B cell (primary cell): Measurements from ENCODE around the gene ZNF836. TPM values are rescaled to one million over a fixed set of nuclear protein-coding genes. Genes with fewer than 3 reads are reported as not detected.

Source experiments
- ATAC-seq: fragments of 200-7000 bp; cut with Tn5 transposase; one replicate; pipeline ENCODE4 v1.10.0; 2021; ENCODE audit warnings: low read depth, mild to moderate bottlenecking, moderate number of reproducible peaks, moderate library complexity
- CTCF ChIA-PET: fragments of 350-600 bp; sonication (Branson Sonifier 250); formaldehyde crosslinking; loops from one replicate; lab custom pipeline; 2021; ENCODE audit warnings: antibody characterized with exemption, inconsistent platforms; lab: Charles Lee
- POLR2A ChIA-PET: fragments of 350-600 bp; sonication (Branson Sonifier 250); formaldehyde crosslinking; loops from one replicate; lab custom pipeline; 2021; ENCODE audit warnings: antibody characterized with exemption; lab: Charles Lee
- DNase-seq: peaks from one replicate; pipeline ENCODE4 v3.0.0; 2013
- H2AFZ ChIP-seq: 2 replicates; pipeline ENCODE4 v1.6.1; 2012; ENCODE audit warnings: mild to moderate bottlenecking, low read depth, low read length; ENCODE audit not compliant: insufficient read depth, poor library complexity, severe bottlenecking
- H3K27ac ChIP-seq, 2 donors: 1 replicate in 1 of 2; 2 replicates in 1 of 2; pipeline ENCODE4 v1.5.1; 2012 to 2013; ENCODE audit warnings: low read length in 2 of 2, mild to moderate bottlenecking in 2 of 2, moderate library complexity in 1 of 2
- H3K27me3 ChIP-seq, 4 experiments: fragments of 200-600 bp in 1 of 4; sonication (generic) in 1 of 4; replicated peaks in 1 of 4; 1 replicate in 2 of 4; 2 replicates in 2 of 4; pipeline versions ENCODE4 v1.6.1 to v1.7.0; 2013 to 2016; ENCODE audit warnings: low read length in 3 of 4, mild to moderate bottlenecking in 2 of 4, mixed read lengths in 1 of 4, moderate library complexity in 1 of 4; ENCODE audit not compliant: insufficient read depth in 4 of 4, control insufficient read depth in 3 of 4; ENCODE audit errors: control extremely low read depth in 1 of 4
- H3K36me3 ChIP-seq, 2 experiments: replicated peaks in 1 of 2; 1 replicate in 1 of 2; 2 replicates in 1 of 2; pipeline versions ENCODE4 v1.6.1 to v1.7.1; 2013; ENCODE audit warnings: low read length in 1 of 2; ENCODE audit not compliant: insufficient read depth in 2 of 2, control insufficient read depth in 1 of 2; ENCODE audit errors: control extremely low read depth in 1 of 2, extremely low read depth in 1 of 2
- H3K4me1 ChIP-seq, 2 donors: fragments of 200-600 bp in 1 of 2; sonication (generic) in 1 of 2; 1 replicate in 1 of 2; 2 replicates in 1 of 2; pipeline versions ENCODE4 v1.5.1 to v1.6.1; 2013 to 2017; ENCODE audit warnings: low read length in 2 of 2; ENCODE audit not compliant: control insufficient read depth in 2 of 2, insufficient read depth in 2 of 2
- H3K4me2 ChIP-seq: replicated peaks from 2 replicates; pipeline ENCODE3; 2012; ENCODE audit warnings: mild to moderate bottlenecking, low read depth, low read length; ENCODE audit not compliant: poor library complexity, severe bottlenecking
- H3K4me3 ChIP-seq, 5 experiments: fragments of 200-600 bp in 1 of 5; sonication (generic) in 1 of 5; 1 replicate in 3 of 5; 2 replicates in 2 of 5; pipeline versions ENCODE4 v1.5.1 to v1.7.0; 2011 to 2016; ENCODE audit warnings: low read length in 4 of 5, mild to moderate bottlenecking in 4 of 5, low read depth in 2 of 5, control low read depth in 1 of 5, moderate library complexity in 1 of 5; ENCODE audit not compliant: insufficient read depth in 1 of 5; ENCODE audit errors: control extremely low read depth in 1 of 5, extremely low read depth in 1 of 5
- H3K79me2 ChIP-seq: fragments of 200-600 bp; sonication (generic); one replicate; pipeline ENCODE4 v1.6.0; 2016; ENCODE audit warnings: low read length; ENCODE audit not compliant: control insufficient read depth, insufficient read depth
- H3K9ac ChIP-seq: fragments of 200-600 bp; sonication (generic); 2 replicates; pipeline ENCODE4 v1.6.1; 2017; ENCODE audit warnings: mild to moderate bottlenecking, low read length, moderate library complexity
- H3K9me3 ChIP-seq, 3 donors: one replicate each; pipeline versions ENCODE4 v1.6.1 to v1.7.1; 2013; ENCODE audit warnings: low read length in 2 of 3; ENCODE audit not compliant: control insufficient read depth in 2 of 3, insufficient read depth in 1 of 3; ENCODE audit errors: control extremely low read depth in 1 of 3
- H4K20me1 ChIP-seq: 2 replicates; pipeline ENCODE4 v1.6.0; 2012; ENCODE audit warnings: mild to moderate bottlenecking, low read length; ENCODE audit not compliant: insufficient read depth, control insufficient read depth, poor library complexity, severe bottlenecking
- H3K27ac Mint-ChIP-seq: one replicate; pipeline ENCODE4 v1.8.0; 2021; ENCODE audit warnings: mixed read lengths
- H3K27me3 Mint-ChIP-seq: one replicate; pipeline ENCODE4 v1.8.0; 2021; ENCODE audit warnings: mixed read lengths
- H3K4me1 Mint-ChIP-seq: one replicate; pipeline ENCODE4 v1.8.0; 2021; ENCODE audit warnings: mixed read lengths
- H3K4me3 Mint-ChIP-seq: one replicate; pipeline ENCODE4 v1.8.0; 2021; ENCODE audit warnings: mixed read lengths
- H3K9me3 Mint-ChIP-seq: one replicate; pipeline ENCODE4 v1.8.0; 2022; ENCODE audit warnings: mixed read lengths; ENCODE audit not compliant: insufficient read depth
- CTCF ChIP-seq: fragments of 200-600 bp; IDR thresholded peaks from one replicate; pipeline ENCODE4 v1.8.0; 2022; ENCODE audit warnings: antibody characterized with exemption, mild to moderate bottlenecking
- EZH2 ChIP-seq: IDR thresholded peaks from 2 replicates; pipeline ENCODE4 v1.6.1; 2012; ENCODE audit warnings: borderline replicate concordance, low read depth, mild to moderate bottlenecking, moderate library complexity, low read length; ENCODE audit not compliant: insufficient read depth, poor library complexity, severe bottlenecking
- WGBS: methylation state at CpG from one replicate; pipeline ENCODE4 v1.1.5; 2013; ENCODE audit warnings: missing lambda C conversion rate; ENCODE audit not compliant: insufficient coverage; 5-methylcytosine and 5-hydroxymethylcytosine counted together
- intact Hi-C: fragments of 100-400 bp; cut with micrococcal nuclease; formaldehyde crosslinking; loops from one replicate; pipeline ENCODE4 v1.10.0; 2022
- polyA plus RNA-seq: library from polyadenylated mRNA; depleted of rRNA; stranded (reverse); fragments of >200 nt; gene quantifications from 2 replicates; pipeline ENCODE4 v1.2.3, GENCODE V29; 2012
- total RNA-seq, 2 donors: library from RNA; stranded (reverse); fragments of 120-200 nt in 1 of 2; gene quantifications; 1 replicate in 1 of 2; 2 replicates in 1 of 2; pipeline versions ENCODE4 v1.2.3 to v1.2.4, GENCODE V29; 2013 to 2022

ZNF836 gene
- total and polyA plus RNA-seq, 2 donors (not counting 1 experiment from before 2014, with no cell fraction given): 8.1 to 46.4 TPM

- Mint-ChIP-seq H3K4me3 (no peak overlapping the region), H3K27ac (no peak overlapping the region), H3K27me3 (no peaks in the 10 kb centered on the region), H3K9me3 (no peaks in the 10 kb centered on the region), H3K4me1 (peaks cover 15% of the 10 kb centered on the region)
- Histone ChIP-seq H2AFZ (no peak overlapping the region), H3K36me3 (peaks cover 47 to 98% of the 10 kb centered on the region in 2 experiments), H4K20me1 (peaks cover 35% of the 10 kb centered on the region), H3K9ac (no peak overlapping the region), H3K4me2 (no peak overlapping the region), H3K27me3 (no peaks in the 10 kb centered on the region), H3K4me3 (no peak overlapping the region), H3K79me2 (peaks cover 7% of the 10 kb centered on the region), H3K27ac (no peak overlapping the region), H3K9me3 (no peaks in the 10 kb centered on the region), H3K4me1 (no peaks in the 10 kb centered on the region)
- ChIA-PET POLR2A (no interaction called here), CTCF (no interaction called here)
- WGBS: 100% methylated on average over 5 of the region's 6 CpGs
- intact Hi-C loops: no loop called here
- no peak for DNase-seq
- TF ChIP-seq CTCF (no peak), EZH2 (no peak)
- no peak for ATAC-seq
Measured at GRCh38 chr19:52221031-52221430, 49.6 kb upstream of the ZNF836 start.

- ATAC-seq: no peak
- Mint-ChIP-seq H3K9me3 (no peaks in the 10 kb centered on the region), H3K4me3 (no peak overlapping the region), H3K27me3 (no peaks in the 10 kb centered on the region), H3K27ac (no peak overlapping the region), H3K4me1 (peaks cover 15% of the 10 kb centered on the region)
- DNase-seq: no peak
- Histone ChIP-seq H2AFZ (no peak overlapping the region), H4K20me1 (peaks cover 47% of the 10 kb centered on the region), H3K27ac (no peak overlapping the region), H3K27me3 (no peaks in the 10 kb centered on the region), H3K9me3 (no peaks in the 10 kb centered on the region), H3K4me2 (no peak overlapping the region), H3K4me3 (no peak overlapping the region), H3K4me1 (no peaks in the 10 kb centered on the region), H3K9ac (no peak overlapping the region), H3K79me2 (peaks cover 16% of the 10 kb centered on the region), H3K36me3 (peaks cover 49 to 99% of the 10 kb centered on the region in 2 experiments)
- intact Hi-C loops: no loop called here
- POLR2A ChIA-PET: no interaction called here
- 94% methylated on average over 7 of the region's 8 CpGs for WGBS
- TF ChIP-seq EZH2 (no peak), CTCF (no peak)
- CTCF ChIA-PET: interaction anchor here (1.5 kb wide), 1 partner anchor 81 kb away, joined by 5 read pairs; no protein-coding TSS in a partner anchor
Measured at GRCh38 chr19:52219611-52220010, 48.2 kb upstream of the ZNF836 start.
